HG03457 (cell line): ENCODE data around the gene LRRN3.

Experiments used
- ATAC-seq: cut with Tn5 transposase; IDR thresholded peaks from one replicate; pipeline ENCODE4 v1.9.1; 2021; ENCODE audit warnings: moderate number of reproducible peaks; ENCODE audit not compliant: unreplicated experiment

The LRRN3 gene

GRCh38 chr7:111162692-111163091, 71.8 kb downstream of the LRRN3 start:
- ATAC-seq: no peak

- no peak for ATAC-seq
Observed at GRCh38 chr7:111164442-111164841, 73.5 kb downstream of the LRRN3 start.

- no peak for ATAC-seq
Observed at GRCh38 chr7:111168182-111168581, 77.3 kb downstream of the LRRN3 start.

DNA sequence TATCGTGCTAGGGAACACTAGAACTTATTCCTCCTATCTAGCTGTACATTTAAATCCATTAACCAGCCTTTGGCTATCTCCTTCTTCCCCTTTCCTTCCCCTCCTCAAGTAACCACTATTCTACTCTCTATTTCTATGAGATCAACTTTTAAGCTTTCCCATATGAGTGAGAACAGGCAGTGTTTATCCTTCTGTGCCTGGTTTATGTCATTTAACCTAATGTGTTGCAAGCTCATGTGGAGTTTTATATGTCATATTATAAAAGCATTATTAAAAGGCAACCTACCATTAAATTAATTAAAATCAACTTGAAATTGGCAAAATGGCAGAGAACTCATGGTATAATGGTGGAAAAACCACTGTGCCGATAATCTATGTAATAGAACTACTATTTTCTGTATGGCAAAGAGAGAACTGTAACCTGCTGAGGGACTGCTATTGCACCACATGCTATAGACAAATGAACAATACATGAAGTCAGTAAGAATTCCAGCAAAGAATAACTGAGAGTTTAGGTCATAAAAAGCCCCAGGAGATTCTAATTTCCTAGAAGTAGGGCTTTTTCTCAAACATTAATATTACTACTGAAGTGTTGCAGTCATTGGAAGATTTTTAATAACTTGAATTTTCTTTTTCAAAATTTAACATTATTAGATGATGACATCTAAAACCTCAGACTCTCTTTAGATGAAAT, 81.8 kb downstream of the LRRN3 start:
- no peak for ATAC-seq

GRCh38 chr7:111173528-111173927, 82.6 kb downstream of the LRRN3 start:
- ATAC-seq: no peak

DNA sequence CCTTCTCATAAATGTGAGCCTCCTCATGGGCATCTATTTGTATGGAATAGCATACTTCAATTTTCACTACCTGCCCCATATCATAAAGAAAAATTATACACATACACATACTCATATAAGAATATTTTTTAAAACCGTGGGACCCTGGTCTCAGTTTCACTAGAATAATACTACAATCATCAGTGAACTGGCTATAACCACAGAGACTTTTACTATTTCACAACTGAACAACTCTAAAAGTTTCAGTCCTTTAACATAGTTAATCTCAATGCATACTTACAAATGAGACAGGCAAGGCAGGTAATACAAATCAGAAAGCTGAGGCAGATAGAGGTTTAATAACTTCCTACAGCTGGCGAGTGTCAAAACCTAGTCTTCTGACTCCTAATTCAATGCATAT, 83.1 kb downstream of the LRRN3 start:
- no peak for ATAC-seq

GRCh38 chr7:111174510-111174909, 83.6 kb downstream of the LRRN3 start:
- ATAC-seq: no peak
